Measurements from ENCODE around the gene OPCML.

Gene OPCML

GRCh38 chr11:133202816-133203215 is 329.5 kb downstream of the OPCML start:
- in situ Hi-C loops (cut with HindIII; ENCODE audit: low sequenced_read_pairs), result no loop called here

- in situ Hi-C loops (cut with HindIII; ENCODE audit: low sequenced_read_pairs), result no loop called here
These were observed 333.9 kb downstream of the OPCML start for GRCh38 chr11:133198438-133198837.

GRCh38 chr11:133197425-133197824 is 334.9 kb downstream of the OPCML start:
- in situ Hi-C loops (cut with HindIII; ENCODE audit: low sequenced_read_pairs), result no loop called here

- in situ Hi-C loops (cut with HindIII; ENCODE audit: low sequenced_read_pairs), result no loop called here
These were observed 340.4 kb downstream of the OPCML start for GRCh38 chr11:133191931-133192330.

GRCh38 chr11:133181667-133182066 is 350.6 kb downstream of the OPCML start:
- in situ Hi-C loops (cut with HindIII; ENCODE audit: low sequenced_read_pairs), result no loop called here

GRCh38 chr11:133181066-133181465 is 351.2 kb downstream of the OPCML start:
- in situ Hi-C loops (cut with HindIII; ENCODE audit: low sequenced_read_pairs), result no loop called here

- in situ Hi-C loops (cut with HindIII; ENCODE audit: low sequenced_read_pairs), result no loop called here
These were observed 352.1 kb downstream of the OPCML start for GRCh38 chr11:133180201-133180600.

GRCh38 chr11:133176748-133177147 is 355.6 kb downstream of the OPCML start:
- in situ Hi-C loops (cut with HindIII; ENCODE audit: low sequenced_read_pairs), result no loop called here

- in situ Hi-C loops (cut with HindIII; ENCODE audit: low sequenced_read_pairs), result no loop called here
These were observed 357.2 kb downstream of the OPCML start for GRCh38 chr11:133175103-133175502.

GRCh38 chr11:133173810-133174412 is 358.4 kb downstream of the OPCML start:
- in situ Hi-C loops (cut with HindIII; ENCODE audit: low sequenced_read_pairs), result no loop called here

GRCh38 chr11:133172349-133172748 is 360.0 kb downstream of the OPCML start:
- in situ Hi-C loops (cut with HindIII; ENCODE audit: low sequenced_read_pairs), result no loop called here

GRCh38 chr11:133171374-133171773 is 360.9 kb downstream of the OPCML start:
- in situ Hi-C loops (cut with HindIII; ENCODE audit: low sequenced_read_pairs), result no loop called here

- in situ Hi-C loops (cut with HindIII; ENCODE audit: low sequenced_read_pairs), result no loop called here
These were observed 364.3 kb downstream of the OPCML start for GRCh38 chr11:133168016-133168415.

GRCh38 chr11:133166662-133167061 is 365.6 kb downstream of the OPCML start:
- in situ Hi-C loops (cut with HindIII; ENCODE audit: low sequenced_read_pairs), result no loop called here

- in situ Hi-C loops (cut with HindIII; ENCODE audit: low sequenced_read_pairs), result no loop called here
These were observed 367.3 kb downstream of the OPCML start for GRCh38 chr11:133164986-133165385.

GRCh38 chr11:133163463-133164419 is 368.6 kb downstream of the OPCML start:
- in situ Hi-C loops (cut with HindIII; ENCODE audit: low sequenced_read_pairs), result no loop called here

- in situ Hi-C loops (cut with HindIII; ENCODE audit: low sequenced_read_pairs), result no loop called here
These were observed 370.1 kb downstream of the OPCML start for GRCh38 chr11:133162227-133162626.

GRCh38 chr11:133160754-133161153 is 371.5 kb downstream of the OPCML start:
- in situ Hi-C loops (cut with HindIII; ENCODE audit: low sequenced_read_pairs), result no loop called here

- in situ Hi-C loops (cut with HindIII; ENCODE audit: low sequenced_read_pairs), result no loop called here
These were observed 375.1 kb downstream of the OPCML start for GRCh38 chr11:133156986-133157745.

GRCh38 chr11:133154781-133155180 is 377.5 kb downstream of the OPCML start:
- in situ Hi-C loops (cut with HindIII; ENCODE audit: low sequenced_read_pairs), result no loop called here

- in situ Hi-C loops (cut with HindIII; ENCODE audit: low sequenced_read_pairs), result no loop called here
These were observed 378.2 kb downstream of the OPCML start for GRCh38 chr11:133154076-133154475.

Data from DLD1 (cell line).